Bronchial epithelial cell (primary cell): ENCODE results near the gene PEX14. TPM values are rescaled to one million over a fixed set of nuclear protein-coding genes. Genes with fewer than 3 reads are reported as not detected.

Source experiments
- DNase-seq: peaks from one replicate; pipeline ENCODE4 v3.0.0-alpha.2; 2010; ENCODE audit warnings: low read depth
- FAIRE-seq: peaks from 2 replicates; lab custom pipeline; 2011; peaks lifted over from hg19 to GRCh38; lab: Jason Lieb, UNC
- H3K27me3 ChIP-seq: 2 replicates; pipeline ENCODE4 v1.5.1; 2011; ENCODE audit warnings: low read length; ENCODE audit not compliant: control insufficient read depth, insufficient read depth
- H3K36me3 ChIP-seq: 2 replicates; pipeline ENCODE4 v1.5.1; 2011; ENCODE audit warnings: low read length; ENCODE audit not compliant: control insufficient read depth, insufficient read depth
- H3K4me3 ChIP-seq: 2 replicates; pipeline ENCODE4 v1.5.1; 2011; ENCODE audit warnings: mild to moderate bottlenecking, low read depth, low read length, control low read depth
- total RNA-seq: library from RNA; depleted of rRNA; stranded (reverse); fragments of >200 nt; gene quantifications from 2 replicates; pipeline ENCODE4 v1.2.1, GENCODE V29; 2014
- TF ChIP-seq, protein P1 (sequence below): IDR thresholded peaks from 2 replicates; pipeline ENCODE4 v1.5.1; 2011; ENCODE audit warnings: mild to moderate bottlenecking, moderate library complexity, low read length, control low read depth, inconsistent platforms; ENCODE audit not compliant: insufficient read depth, severe bottlenecking

The PEX14 gene
- total RNA-seq, 1 donor from 2014 or later = 8.7 TPM

DNA sequence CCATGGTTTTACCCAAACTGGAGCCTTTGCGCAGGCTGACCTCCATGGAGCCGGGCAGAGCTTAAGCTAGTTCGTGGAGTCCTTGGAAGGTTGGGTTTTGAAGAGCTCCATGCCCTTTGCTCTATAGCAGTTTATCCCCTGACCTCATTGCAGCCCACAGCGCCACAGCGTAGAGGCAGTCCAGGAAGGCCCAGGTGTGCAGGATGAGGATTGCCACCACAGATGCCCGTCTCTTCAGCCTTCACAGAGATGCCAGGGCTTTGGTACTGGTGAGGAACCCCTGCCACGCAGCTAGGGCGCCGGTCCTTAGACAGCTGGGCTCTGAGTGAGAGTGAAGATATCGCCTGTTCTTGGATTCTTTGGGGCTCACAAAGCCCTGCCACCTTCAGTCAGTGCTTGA lies 138.6 kb downstream of the PEX14 start:
- no peaks in the 10 kb centered on the region for H3K27me3 ChIP-seq
- no peaks in the 10 kb centered on the region for H3K36me3 ChIP-seq
- TF ChIP-seq, protein P1, sequence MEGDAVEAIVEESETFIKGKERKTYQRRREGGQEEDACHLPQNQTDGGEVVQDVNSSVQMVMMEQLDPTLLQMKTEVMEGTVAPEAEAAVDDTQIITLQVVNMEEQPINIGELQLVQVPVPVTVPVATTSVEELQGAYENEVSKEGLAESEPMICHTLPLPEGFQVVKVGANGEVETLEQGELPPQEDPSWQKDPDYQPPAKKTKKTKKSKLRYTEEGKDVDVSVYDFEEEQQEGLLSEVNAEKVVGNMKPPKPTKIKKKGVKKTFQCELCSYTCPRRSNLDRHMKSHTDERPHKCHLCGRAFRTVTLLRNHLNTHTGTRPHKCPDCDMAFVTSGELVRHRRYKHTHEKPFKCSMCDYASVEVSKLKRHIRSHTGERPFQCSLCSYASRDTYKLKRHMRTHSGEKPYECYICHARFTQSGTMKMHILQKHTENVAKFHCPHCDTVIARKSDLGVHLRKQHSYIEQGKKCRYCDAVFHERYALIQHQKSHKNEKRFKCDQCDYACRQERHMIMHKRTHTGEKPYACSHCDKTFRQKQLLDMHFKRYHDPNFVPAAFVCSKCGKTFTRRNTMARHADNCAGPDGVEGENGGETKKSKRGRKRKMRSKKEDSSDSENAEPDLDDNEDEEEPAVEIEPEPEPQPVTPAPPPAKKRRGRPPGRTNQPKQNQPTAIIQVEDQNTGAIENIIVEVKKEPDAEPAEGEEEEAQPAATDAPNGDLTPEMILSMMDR = no peak
- FAIRE-seq = no peak
- H3K4me3 ChIP-seq = no peak overlapping the region
- DNase-seq = no peak

DNA sequence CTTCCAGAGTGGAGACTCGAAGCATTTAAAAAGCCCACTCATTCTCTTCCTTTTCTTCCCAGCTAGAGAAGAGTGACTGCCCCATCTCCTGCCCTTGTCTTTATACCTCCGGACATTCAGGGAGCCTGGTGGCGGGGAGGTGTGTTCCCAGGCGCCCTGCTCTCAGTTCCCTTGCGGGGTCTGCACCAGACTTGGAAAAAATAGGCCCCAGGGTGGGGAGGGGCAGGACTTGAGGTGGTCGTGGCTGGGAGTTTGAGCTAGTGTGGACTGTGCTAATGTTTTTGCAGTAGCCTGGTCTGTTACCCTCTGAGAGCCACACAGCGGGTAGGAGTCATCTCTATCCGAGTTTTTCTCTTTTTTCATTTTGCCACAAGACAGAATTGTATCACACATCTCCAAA lies 139.1 kb downstream of the PEX14 start:
- TF ChIP-seq, protein P1 = no peak
- DNase-seq (no peak), FAIRE-seq (no peak)
- Histone ChIP-seq H3K36me3 (peaks cover 2% of the 10 kb centered on the region), H3K4me3 (no peak overlapping the region), H3K27me3 (no peaks in the 10 kb centered on the region)

DNA sequence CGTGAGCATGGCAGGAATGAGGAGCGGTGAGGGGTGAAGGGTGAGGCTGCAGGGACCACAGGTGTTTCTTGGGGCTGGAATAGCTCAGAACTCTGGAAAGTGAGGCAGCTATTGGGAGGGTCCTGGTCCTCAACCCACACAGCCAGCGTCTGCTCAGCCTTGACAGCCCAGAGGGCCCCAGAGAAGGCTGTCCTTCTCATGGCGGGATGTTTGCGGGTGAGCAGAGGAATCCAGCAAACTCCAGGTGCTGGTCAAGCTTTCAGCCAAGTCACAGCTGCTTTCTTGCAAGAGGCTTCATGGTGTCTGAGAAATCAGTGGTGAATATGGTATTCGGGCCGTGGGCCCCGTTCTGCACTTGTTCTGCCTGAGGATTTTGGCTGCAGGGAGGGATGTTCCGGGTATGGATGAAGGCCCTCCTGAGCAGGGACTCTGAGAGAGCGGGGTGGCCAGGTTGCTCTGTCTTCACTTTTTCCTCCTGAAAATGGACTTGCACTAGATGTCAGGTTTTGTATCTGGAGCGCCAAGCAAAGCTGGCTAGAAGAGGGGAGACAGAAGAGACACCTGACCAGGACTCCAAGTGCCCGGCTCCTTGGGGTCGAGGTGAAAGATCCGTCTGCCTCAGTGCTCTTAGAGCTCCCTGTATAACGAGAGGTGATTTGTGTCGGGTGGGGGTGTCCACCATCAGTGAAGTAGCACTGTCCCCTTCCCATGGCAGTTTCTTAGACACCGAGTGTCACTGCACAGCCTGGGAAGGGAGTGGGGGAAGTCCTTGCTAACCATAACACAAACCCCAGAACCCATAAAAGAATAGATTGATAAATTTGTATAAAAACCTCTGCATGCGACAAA lies 139.9 kb downstream of the PEX14 start:
- Histone ChIP-seq H3K27me3 (no peaks in the 10 kb centered on the region), H3K36me3 (peaks cover 2% of the 10 kb centered on the region), H3K4me3 (no peak overlapping the region)
- TF ChIP-seq, protein P1 = no peak
- no peak for DNase-seq
- no peak for FAIRE-seq

DNA sequence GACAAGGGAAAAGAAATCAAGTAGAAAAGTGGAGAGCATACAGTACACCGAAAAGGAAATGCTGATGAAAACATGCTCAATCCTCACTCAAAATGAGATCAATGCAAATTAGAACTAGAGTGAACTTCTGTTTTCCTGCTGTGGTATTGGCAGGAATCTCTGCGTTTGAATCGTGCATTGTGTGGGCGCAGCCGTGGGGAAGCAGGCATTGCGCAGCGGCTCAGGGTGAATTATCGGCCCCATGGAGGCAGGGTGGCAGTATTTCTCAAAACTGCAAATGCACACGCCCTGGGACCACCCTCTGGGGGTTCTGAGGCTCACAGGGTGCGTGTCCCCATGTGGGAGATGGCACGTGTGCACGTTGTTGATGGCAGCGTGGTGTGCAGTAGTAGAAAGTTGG lies 140.6 kb downstream of the PEX14 start:
- no peak for DNase-seq
- TF ChIP-seq, protein P1 = no peak
- H3K4me3 ChIP-seq = no peak overlapping the region
- FAIRE-seq = no peak
- no peaks in the 10 kb centered on the region for H3K27me3 ChIP-seq
- H3K36me3 ChIP-seq = peaks cover 2% of the 10 kb centered on the region

DNA sequence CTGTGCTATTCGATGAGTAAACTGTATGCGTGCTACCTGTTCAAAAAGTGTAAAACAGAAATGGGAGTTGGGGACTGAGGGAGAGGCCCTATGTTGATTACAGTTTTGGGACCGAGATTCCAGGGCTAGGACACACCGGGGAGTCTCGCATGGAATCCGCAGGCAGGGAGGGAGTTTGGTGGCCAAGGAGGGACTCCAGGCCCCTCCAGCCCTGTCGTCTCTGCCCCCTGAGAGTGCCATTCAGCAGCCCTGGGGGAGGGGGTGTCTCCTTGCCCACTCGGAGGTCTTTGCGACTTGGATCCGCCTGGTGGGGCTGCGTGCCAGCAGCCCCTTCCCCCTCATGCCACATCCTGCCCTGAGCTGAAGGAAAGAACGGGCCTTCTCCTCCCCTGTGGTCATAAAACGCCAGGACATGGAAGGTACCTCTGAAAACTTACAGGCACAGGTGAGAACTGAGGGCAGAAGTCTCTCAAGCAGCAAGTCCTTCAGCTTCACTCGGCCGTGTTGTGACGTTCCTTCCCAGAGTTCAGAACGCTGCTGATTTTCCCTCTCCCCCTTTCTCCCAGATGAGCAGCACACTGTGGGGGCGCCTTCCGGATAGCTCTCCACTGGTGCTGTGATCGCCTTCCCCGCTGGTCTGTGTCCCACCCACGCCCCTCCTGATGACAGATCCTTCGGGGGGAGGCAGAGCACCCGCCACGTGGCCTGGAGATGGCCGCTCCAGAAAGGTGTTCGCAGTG lies 141.4 kb downstream of the PEX14 start:
- no peak overlapping the region for H3K4me3 ChIP-seq
- H3K36me3 ChIP-seq = peaks cover 2% of the 10 kb centered on the region
- FAIRE-seq = no peak
- H3K27me3 ChIP-seq = no peaks in the 10 kb centered on the region
- no peak for DNase-seq
- TF ChIP-seq, protein P1 = no peak
